GM18507 (cell line): Measurements from ENCODE around the gene KCNMA1.
A peak's percentile ranks its signal among the peaks of the same experiment; 100 is the strongest.

Experiments
- DNase-seq: peaks from one replicate; pipeline ENCODE4 v3.0.0; 2011; ENCODE audit warnings: low read depth; ENCODE audit not compliant: insufficient read length; ENCODE audit errors: extremely low spot score
- FAIRE-seq: peaks from 2 replicates; lab custom pipeline; 2011; peaks lifted over from hg19 to GRCh38; lab: Jason Lieb, UNC

KCNMA1 gene

DNA sequence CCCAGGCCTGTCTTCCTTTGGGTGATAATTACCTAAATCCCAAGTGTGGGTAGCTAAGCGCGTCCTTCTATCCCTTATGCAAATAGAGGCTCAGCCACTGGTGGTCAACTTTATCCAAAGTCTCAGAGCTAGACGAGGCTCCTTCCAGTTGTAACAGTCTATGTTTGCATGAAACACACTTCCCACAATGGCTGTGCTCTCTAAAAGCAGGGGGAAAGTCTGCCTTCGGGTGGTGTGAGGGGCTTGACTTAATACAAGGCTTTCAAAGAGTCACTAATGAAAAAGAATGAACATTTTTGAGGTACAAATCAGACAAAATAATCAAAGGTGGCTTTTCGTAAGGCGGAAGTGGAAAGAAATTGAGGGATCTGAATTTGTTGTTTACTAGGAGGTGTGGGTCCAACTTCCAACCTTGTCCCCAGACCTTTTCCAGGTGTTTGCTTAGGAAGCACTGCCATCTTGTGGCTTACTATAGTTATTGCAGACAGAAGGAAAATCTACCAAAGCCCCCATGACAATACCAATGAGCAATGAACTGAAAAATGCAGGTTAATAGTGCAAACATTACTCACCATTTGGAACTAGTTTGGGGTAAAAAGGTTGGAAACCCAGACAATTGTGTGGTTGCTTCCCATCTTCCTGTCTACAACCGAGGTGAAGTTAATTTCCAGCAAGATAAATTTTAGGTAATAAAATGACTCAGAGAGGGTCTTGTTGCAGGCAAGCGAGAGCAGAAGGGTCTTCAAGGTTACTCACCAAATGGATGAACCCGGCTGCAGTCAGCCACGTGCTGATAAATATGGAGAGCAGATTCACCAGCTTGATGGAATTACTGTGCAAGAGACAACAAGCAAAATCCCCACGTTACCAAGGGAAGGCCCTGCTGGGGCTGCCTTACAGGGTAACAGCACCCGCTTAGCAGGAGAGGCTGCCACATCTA lies 525.7 kb downstream of the KCNMA1 start:
- FAIRE-seq = peak; percentile 69
- no peak for DNase-seq

DNA sequence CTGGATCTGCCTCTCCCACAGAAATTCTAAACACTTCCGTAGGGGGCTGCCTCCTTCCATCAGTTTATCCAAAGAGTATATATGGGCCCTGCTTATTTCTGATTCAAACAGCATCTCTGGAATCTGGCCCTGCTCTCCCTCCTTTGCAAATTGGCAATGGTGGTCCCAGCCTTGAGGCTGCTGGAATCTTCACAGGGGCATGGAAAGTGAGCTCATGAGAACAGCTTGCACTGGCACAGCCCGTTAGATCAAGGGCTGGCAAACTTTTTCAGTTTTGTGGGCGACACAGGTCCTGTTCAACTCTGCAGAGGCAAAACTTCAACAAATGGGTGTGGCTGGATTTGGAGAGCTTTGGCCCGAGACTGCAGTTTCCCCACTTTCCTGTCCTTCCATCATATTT lies 526.9 kb downstream of the KCNMA1 start:
- FAIRE-seq (no peak), DNase-seq (no peak)

DNA sequence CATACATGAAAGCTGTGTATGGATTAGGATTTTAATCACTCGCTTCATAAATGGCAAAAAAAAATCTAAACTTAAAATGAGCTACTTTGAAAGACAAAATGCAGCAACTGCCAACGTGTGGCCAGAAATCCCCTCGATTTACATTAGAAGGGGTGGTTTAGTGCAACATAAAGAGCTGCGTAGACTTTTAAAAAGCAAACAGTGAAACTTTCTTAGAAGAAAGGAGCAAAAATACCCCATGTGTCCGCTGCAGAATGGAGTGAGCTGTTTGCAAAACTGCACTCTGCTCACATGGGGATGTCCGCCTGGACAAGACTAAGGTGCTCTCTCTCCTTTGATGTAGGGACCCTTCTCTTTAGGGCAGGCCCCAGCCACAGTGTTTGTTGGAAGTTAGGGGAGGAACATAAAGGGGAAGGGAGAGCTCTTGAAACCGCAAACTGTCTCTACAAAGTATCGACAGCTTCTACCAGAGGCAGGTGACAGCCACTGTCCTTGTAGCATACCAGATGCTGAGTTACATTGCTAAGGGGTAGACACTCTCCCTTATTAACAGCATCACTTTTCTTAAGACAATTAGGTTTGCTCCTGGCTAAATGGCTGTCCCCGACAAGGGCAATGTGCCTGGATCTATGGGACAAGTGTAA lies 528.1 kb downstream of the KCNMA1 start:
- FAIRE-seq = no peak
- no peak for DNase-seq

GRCh38 chr10:77106676-77107075 lies 530.9 kb downstream of the KCNMA1 start:
- FAIRE-seq (no peak), DNase-seq (no peak)

GRCh38 chr10:77105761-77106221 lies 531.8 kb downstream of the KCNMA1 start:
- DNase-seq = no peak
- FAIRE-seq = no peak

DNA sequence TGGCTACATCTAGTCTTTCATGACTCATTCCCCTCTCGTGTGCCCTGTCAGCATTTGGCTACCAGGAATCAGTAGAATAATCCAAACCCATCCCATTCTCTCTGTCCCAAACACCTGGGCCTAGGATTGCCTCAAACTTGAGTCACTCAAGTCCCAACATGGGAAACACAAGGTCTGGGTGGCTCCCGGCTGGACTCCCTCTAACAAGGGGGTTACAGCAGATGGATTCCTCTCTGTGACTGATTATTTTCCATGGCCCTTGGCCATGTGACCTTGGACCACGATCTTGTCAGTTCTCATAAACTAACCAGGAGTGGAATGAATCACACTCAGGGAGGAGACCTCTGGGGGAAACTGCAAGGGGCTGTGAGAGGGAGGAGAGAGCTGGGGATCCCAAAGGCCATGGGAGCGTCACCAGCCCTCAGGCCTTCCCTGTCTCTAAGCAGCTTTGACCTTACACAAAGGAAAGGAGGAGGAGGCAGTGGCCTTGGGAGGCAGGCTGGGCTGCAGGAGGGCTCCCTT lies 533.1 kb downstream of the KCNMA1 start:
- no peak for DNase-seq
- no peak for FAIRE-seq

DNA sequence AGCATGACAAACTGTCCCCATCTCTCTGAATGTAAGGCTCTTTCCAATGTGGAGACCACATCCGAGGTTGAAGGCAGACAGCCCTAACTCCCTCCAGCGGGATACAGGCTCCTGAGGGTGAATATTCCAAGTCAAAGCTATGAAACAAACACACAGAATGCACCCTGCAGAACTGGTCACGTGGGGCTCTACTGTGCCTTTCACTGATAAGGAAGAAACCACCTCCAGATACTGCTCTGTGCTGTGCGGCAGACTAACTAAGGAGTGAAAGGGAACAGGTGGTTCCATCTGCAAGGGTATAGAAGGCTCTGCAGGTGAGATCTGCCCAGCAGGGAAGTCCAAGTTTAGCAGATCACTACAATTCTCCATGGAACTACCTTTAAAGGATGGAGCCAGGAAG lies 534.4 kb downstream of the KCNMA1 start:
- DNase-seq (no peak), FAIRE-seq (no peak)

GRCh38 chr10:77101341-77101740 lies 536.3 kb downstream of the KCNMA1 start:
- DNase-seq (no peak), FAIRE-seq (no peak)

DNA sequence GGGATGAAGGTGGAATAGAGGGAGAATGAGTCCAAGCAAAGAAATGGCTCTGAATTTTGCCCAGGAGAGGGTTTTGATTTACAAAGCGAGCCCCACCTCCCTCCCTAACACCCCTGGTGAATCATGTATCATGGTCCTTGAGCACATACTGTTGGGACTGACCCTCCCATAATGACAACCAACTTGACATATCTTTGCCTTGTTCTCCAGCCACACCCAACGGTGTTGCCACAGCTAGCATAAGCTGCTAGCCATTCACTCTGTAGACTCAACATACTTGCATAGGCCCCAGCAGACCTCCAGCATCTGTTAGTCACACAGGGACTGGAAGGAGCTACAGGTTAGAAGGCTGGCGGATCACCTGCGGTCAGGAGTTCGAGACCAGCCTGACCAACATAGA lies 538.5 kb downstream of the KCNMA1 start:
- DNase-seq = no peak
- FAIRE-seq = no peak

DNA sequence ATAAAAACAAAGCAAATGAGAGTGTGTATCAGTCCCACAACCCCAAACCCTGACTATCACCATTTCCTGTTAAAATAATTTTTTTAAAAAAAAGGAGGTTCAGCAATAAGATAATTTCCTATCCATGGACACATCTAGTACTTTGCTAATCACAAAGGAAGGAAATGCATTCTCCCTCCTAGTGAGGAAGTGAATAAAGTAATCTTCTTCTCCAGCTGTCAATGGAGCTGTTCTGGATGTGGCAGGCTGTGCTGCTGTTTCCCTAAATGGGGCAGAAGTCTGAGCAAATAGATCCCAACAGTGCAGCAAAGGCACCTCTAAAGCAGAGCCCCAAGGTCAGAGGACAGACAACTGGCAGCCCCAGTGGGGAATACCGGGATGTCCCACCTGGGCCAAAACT lies 540.0 kb downstream of the KCNMA1 start:
- FAIRE-seq (no peak), DNase-seq (no peak)

- FAIRE-seq (no peak), DNase-seq (no peak)
Measured at GRCh38 chr10:77093126-77093525, 544.5 kb downstream of the KCNMA1 start.

DNA sequence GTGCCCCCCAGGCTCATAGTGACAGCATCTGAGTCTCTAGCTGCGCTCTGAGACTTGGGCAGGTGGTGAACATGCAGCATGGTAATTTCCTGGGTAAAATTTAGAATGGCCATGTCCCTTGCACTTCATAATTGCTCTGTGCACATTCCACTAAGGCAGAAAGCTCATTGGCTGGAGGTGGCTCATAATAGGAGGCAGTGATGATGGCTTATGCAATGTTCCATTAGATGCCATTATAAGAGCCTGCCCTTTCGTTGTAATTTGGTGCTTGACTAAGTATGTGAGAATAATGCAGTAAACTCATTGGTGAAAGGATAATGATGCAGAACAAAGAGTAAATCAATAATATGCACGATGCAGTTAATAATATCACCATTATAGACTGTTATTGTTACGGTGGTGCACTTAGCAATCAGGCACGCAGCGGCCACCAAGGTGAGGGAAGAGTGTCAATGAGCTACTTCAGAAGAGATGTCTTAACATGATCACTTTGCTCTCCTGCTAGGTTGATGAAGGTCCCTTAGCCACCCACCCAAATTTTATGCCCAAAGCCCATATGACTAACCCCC lies 545.9 kb downstream of the KCNMA1 start:
- no peak for FAIRE-seq
- DNase-seq = no peak

DNA sequence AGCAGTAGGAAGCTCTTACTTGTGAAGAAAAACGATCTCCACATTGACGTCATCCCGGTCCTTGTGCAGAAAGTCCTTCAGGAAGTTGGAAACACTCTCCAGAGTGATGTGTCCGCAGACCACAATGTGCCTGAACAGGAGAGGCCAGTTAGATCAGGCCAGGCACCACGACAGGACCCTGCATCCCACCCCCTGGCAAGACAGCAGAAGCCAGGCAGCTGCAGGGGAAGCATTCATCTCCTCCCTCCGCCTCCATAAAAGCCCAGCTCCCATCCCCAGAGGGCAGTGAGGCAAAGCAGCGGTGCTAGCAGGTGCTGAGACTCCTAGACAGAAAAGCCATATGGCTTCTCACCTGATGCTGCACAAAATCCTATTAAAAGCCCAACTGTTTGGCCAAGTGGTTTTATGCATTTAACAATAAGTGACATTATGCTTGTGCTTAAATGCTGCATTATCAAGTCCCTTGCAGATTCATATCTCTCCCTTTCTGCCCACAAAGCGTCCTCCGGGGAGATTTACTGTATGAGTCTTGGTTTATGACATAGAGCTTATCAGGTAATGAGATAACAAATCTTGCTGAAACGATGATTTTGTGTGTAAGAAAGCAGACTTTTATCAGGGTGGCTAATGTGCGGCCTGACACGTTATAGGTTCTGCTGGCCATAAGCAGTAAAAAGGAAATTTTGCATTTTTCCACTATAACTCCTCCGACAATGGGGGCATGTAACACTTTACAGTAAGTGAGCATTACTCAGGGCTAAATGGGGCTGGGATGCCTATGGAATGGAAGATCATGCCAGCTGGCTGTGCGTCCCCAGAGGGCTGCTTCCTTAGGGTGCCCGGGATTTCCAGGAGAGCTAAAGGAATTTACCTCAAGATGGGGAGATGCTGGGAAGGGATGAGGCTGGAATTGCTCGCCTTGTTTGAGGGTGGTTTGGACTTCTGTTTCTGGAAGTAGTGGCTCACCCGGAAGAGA lies 546.9 kb downstream of the KCNMA1 start:
- DNase-seq = no peak
- no peak for FAIRE-seq

DNA sequence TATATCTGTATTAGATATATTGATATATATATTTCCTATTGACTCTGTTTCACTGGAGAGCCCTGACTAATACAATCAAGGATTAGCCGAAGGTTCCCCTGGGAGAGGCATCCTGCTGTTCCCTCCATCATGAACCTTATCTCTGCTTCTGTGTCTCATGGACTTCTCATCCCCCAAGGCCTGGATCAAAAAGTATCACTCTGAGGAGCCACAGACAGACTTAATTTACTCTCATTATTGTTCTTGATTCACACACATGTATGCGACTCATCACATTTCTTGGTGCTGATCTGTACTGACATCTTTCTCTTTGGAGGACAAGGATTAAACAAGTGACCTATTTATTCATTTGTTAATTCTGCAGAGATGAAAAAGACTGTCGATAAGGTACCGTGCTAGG lies 550.2 kb downstream of the KCNMA1 start:
- DNase-seq (no peak), FAIRE-seq (no peak)

DNA sequence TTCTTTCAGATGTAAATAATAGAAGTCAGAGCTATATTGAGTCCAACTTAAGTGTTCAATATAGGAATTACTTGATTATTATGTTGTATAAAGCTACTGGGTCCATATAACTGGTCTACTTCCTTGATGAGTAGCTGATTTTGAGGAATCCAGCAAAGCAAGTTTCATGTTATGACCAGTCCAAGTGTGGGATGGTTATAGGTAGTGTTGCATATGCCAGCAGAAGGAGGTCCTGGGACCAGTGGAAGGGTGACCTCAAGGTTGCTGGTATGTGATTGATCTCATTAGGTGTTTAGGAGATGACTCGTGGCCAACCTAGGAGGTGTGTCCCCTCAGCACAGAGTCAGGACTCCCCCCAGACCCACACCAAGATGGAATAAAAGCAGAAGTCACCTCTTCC lies 551.5 kb downstream of the KCNMA1 start:
- DNase-seq = no peak

DNA sequence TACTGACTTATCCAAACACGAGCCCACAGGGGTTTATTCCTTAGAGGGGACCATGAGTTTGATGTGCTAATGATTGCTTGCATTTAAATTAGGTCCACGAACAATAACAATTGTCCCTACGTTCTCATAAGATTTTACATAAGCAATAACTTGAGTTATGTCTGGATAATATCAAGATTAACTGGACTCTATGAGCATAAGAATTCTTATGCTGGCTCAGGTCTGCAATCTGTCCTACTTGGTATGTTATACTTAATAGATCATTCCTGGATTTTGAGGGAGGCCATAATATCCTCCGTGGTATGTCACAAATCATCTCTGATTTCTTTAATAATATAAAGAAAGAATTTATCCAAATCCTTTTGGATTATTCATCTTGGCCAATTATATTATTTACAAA lies 552.3 kb downstream of the KCNMA1 start:
- no peak for DNase-seq
- no peak for FAIRE-seq

More for the DNA sequence above, 551.5 kb downstream of the KCNMA1 start:
- no peak for FAIRE-seq

GRCh38 chr10:77084431-77085144 lies 553.0 kb downstream of the KCNMA1 start:
- FAIRE-seq = no peak
- DNase-seq = no peak

DNA sequence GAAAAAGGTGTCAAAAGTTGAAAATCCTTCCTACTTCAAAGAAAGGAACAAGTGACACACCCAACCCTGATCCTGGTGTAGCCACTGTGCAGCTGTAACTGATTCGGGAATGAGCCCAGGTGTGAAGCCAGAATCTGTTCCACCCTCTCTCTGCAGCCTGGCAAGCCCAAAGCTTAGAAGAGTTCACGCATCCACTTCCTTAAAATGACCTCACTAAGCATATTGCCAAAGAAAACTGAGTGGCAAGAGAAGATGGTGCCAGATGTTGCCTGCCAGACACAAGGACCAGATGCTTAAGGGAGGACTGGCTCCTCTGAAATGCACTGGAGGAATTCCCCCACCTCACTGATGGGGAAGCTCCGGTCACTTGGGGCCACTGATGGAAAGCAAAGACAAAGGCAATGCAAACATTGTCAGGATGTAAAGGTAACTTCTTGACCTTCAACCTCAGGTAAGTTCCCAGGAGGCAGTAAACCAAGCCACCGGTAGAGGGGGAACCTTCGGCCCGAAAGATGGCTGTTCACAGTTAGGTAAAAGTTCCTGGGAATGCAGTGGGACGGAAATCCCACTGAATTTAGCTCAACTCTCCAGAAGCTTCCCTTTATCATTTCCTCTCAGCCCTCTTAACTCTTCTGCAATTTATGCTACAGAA lies 554.9 kb downstream of the KCNMA1 start:
- DNase-seq = no peak
- no peak for FAIRE-seq
